ENCODE data around the gene AFF3.

AFF3 gene

GRCh38 chr2:99808361-99809200, 333.8 kb downstream of the AFF3 start:
- TF ChIP-seq, protein P1, sequence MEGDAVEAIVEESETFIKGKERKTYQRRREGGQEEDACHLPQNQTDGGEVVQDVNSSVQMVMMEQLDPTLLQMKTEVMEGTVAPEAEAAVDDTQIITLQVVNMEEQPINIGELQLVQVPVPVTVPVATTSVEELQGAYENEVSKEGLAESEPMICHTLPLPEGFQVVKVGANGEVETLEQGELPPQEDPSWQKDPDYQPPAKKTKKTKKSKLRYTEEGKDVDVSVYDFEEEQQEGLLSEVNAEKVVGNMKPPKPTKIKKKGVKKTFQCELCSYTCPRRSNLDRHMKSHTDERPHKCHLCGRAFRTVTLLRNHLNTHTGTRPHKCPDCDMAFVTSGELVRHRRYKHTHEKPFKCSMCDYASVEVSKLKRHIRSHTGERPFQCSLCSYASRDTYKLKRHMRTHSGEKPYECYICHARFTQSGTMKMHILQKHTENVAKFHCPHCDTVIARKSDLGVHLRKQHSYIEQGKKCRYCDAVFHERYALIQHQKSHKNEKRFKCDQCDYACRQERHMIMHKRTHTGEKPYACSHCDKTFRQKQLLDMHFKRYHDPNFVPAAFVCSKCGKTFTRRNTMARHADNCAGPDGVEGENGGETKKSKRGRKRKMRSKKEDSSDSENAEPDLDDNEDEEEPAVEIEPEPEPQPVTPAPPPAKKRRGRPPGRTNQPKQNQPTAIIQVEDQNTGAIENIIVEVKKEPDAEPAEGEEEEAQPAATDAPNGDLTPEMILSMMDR (IDR thresholded peaks at IDR 0.05; ENCODE audit: low read depth, low read length): no peak
- TF ChIP-seq EZH2phosphoT487 (IDR thresholded peaks at IDR 0.05; ENCODE audit: low read depth): no peak
- H3K27ac ChIP-seq (ENCODE audit: low read length): no peak overlapping the region
- H3K27me3 ChIP-seq (ENCODE audit: low read depth, low read length): no peaks in the 10 kb centered on the region
- no peaks in the 10 kb centered on the region for H3K36me3 ChIP-seq (replicated peaks; ENCODE audit: low read depth, low read length)
- H4K20me1 ChIP-seq (ENCODE audit: insufficient read depth, low read length): peaks cover 26% of the 10 kb centered on the region
- H3K9ac ChIP-seq (ENCODE audit: low read length): no peak overlapping the region
- no peak overlapping the region for H3K4me3 ChIP-seq (ENCODE audit: low read length)
- H3K4me2 ChIP-seq (ENCODE audit: low read length): no peak overlapping the region
- H3K4me1 ChIP-seq (ENCODE audit: low read length): no peaks in the 10 kb centered on the region; the same call in 1 of the 2 replicates
- H3K79me2 ChIP-seq (ENCODE audit: low read length): 0 out of 2 replicates have a peak, but pooled peaks cover 3% of the 10 kb centered on the region
- no peak overlapping the region for H2AFZ ChIP-seq (ENCODE audit: low read depth, low read length)
- no peaks in the 10 kb centered on the region for H3K9me3 ChIP-seq (ENCODE audit: insufficient read depth, low read length)

DNA sequence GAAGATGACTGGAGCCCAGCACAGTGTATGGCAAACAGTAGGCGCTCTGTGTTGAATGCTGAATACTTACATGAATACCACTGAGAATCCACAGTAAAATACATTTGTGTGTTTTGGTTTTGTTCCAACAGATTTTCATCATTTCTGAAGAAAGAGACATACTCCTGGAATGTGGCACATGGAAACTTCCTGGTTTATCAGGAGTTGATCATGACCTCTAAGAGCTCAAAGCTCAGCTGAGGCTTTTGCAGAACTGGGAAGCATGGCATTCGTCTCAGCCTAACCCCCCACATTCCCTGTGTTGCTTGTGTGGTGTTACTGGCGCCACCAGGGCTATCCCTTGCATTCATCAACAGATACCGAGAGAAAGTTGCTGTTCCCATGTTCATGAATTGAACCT, 335.6 kb downstream of the AFF3 start:
- Histone ChIP-seq H3K79me2 (ENCODE audit: low read length) (peaks cover 9% of the 10 kb centered on the region), H2AFZ (ENCODE audit: low read depth, low read length) (no peak overlapping the region), H3K36me3 (replicated peaks; ENCODE audit: low read depth, low read length) (no peaks in the 10 kb centered on the region), H3K4me1 (ENCODE audit: low read length) (peaks cover 7% of the 10 kb centered on the region), H3K9me3 (ENCODE audit: insufficient read depth, low read length) (no peaks in the 10 kb centered on the region), H3K4me3 (ENCODE audit: low read length) (no peak overlapping the region), H4K20me1 (ENCODE audit: insufficient read depth, low read length) (peaks cover 32% of the 10 kb centered on the region), H3K27me3 (ENCODE audit: low read depth, low read length) (no peaks in the 10 kb centered on the region), H3K9ac (ENCODE audit: low read length) (no peak overlapping the region), H3K27ac (ENCODE audit: low read length) (no peak overlapping the region), H3K4me2 (ENCODE audit: low read length) (no peak overlapping the region)
- TF ChIP-seq EZH2phosphoT487 (IDR thresholded peaks at IDR 0.05; ENCODE audit: low read depth): no peak
- TF ChIP-seq, protein P1 (IDR thresholded peaks at IDR 0.05; ENCODE audit: low read depth, low read length): no peak

DNA sequence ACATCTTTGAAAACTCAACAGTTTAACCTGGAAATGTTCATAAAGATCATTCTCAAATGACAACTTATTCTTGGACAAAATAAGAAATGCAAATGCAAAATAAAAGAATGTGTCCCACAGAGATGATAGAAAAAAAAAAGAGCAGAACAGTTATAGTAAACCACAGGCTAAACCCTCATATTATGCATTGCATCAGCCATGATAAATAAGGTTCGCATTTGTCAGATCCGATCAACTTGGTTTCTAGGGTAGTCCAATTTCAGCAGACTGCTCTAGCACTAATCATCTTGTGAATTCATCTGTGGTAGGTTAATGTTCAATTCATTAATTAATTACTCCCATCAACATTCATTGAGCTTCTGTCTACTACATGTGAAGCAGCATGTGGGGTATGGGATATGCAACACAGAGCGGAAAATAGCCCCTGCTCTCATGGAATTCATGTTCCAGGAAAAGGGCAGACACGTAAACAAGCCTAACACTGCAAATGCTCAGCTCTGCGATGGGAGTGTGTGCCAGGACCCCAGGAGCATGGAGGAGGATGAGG, 336.4 kb downstream of the AFF3 start:
- Histone ChIP-seq H3K9ac (ENCODE audit: low read length) (no peak overlapping the region), H3K27ac (ENCODE audit: low read length) (no peak overlapping the region), H3K9me3 (ENCODE audit: insufficient read depth, low read length) (no peaks in the 10 kb centered on the region), H3K4me2 (ENCODE audit: low read length) (no peak overlapping the region), H2AFZ (ENCODE audit: low read depth, low read length) (no peak overlapping the region), H4K20me1 (ENCODE audit: insufficient read depth, low read length) (peaks cover 32% of the 10 kb centered on the region), H3K27me3 (ENCODE audit: low read depth, low read length) (no peaks in the 10 kb centered on the region), H3K4me1 (ENCODE audit: low read length) (peaks cover 7% of the 10 kb centered on the region), H3K79me2 (ENCODE audit: low read length) (peaks cover 9% of the 10 kb centered on the region), H3K4me3 (ENCODE audit: low read length) (no peak overlapping the region), H3K36me3 (replicated peaks; ENCODE audit: low read depth, low read length) (no peaks in the 10 kb centered on the region)
- no peak for TF ChIP-seq EZH2phosphoT487 (IDR thresholded peaks at IDR 0.05; ENCODE audit: low read depth)
- TF ChIP-seq, protein P1 (IDR thresholded peaks at IDR 0.05; ENCODE audit: low read depth, low read length): no peak

DNA sequence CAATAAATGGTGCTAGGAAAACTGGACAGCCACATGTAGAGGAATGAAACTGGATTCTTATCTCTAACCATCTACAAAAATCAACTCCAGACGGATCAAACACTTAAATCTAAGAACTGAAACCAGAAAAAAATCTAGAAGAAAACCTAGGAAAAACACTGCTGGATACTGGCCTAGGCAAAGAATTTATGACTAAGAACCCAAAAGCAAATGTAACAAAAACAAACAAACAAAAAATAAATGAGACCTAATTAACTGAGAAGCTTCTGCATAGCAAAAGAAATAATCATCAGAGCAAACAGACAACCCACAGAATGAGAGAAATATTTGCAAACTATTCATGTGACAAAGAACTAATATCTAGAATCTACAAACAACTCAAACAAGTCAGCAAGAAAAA, 338.5 kb downstream of the AFF3 start:
- no peaks in the 10 kb centered on the region for H3K9me3 ChIP-seq (ENCODE audit: insufficient read depth, low read length)
- H3K36me3 ChIP-seq (replicated peaks; ENCODE audit: low read depth, low read length): no peaks in the 10 kb centered on the region
- H2AFZ ChIP-seq (ENCODE audit: low read depth, low read length): no peak overlapping the region
- TF ChIP-seq EZH2phosphoT487 (IDR thresholded peaks at IDR 0.05; ENCODE audit: low read depth): no peak
- TF ChIP-seq, protein P1 (IDR thresholded peaks at IDR 0.05; ENCODE audit: low read depth, low read length): no peak
- H3K79me2 ChIP-seq (ENCODE audit: low read length): peaks cover 9% of the 10 kb centered on the region
- H3K27ac ChIP-seq (ENCODE audit: low read length): no peak overlapping the region
- no peaks in the 10 kb centered on the region for H3K27me3 ChIP-seq (ENCODE audit: low read depth, low read length)
- H3K4me1 ChIP-seq (ENCODE audit: low read length): peaks cover 7% of the 10 kb centered on the region
- no peak overlapping the region for H3K4me3 ChIP-seq (ENCODE audit: low read length)
- peaks cover 22% of the 10 kb centered on the region for H4K20me1 ChIP-seq (ENCODE audit: insufficient read depth, low read length)
- no peak overlapping the region for H3K9ac ChIP-seq (ENCODE audit: low read length)
- no peak overlapping the region for H3K4me2 ChIP-seq (ENCODE audit: low read length)
